Progenitor cell of endocrine pancreas (in vitro differentiated cells): ENCODE results near the gene FAIM2. TPM values are rescaled to one million over a fixed set of nuclear protein-coding genes. Genes with fewer than 3 reads are reported as not detected.
A peak's percentile ranks its signal among the peaks of the same experiment; 100 is the strongest.

Experiments
- DNase-seq: peaks from one replicate; pipeline ENCODE4 v3.0.0; 2021; ENCODE audit warnings: low spot score; ENCODE audit not compliant: unreplicated experiment
- H3K27ac Mint-ChIP-seq: 2 replicates; pipeline ENCODE4 v1.8.0; 2021; ENCODE audit warnings: mild to moderate bottlenecking, moderate library complexity, mixed read lengths
- H3K27me3 Mint-ChIP-seq: 2 replicates; pipeline ENCODE4 v1.8.0; 2021; ENCODE audit warnings: mixed read lengths
- H3K36me3 Mint-ChIP-seq: 2 replicates; pipeline ENCODE4 v1.8.0; 2022; ENCODE audit warnings: mixed read lengths; ENCODE audit not compliant: insufficient read depth
- H3K4me1 Mint-ChIP-seq: 2 replicates; pipeline ENCODE4 v1.8.0; 2021; ENCODE audit warnings: low read depth, mixed read lengths
- H3K4me3 Mint-ChIP-seq: 2 replicates; pipeline ENCODE4 v1.8.0; 2021; ENCODE audit warnings: low read depth, mild to moderate bottlenecking, moderate library complexity, mixed read lengths
- H3K9me3 Mint-ChIP-seq: 2 replicates; pipeline ENCODE4 v1.8.0; 2021; ENCODE audit warnings: low read depth, mixed read lengths
- total RNA-seq: library from RNA; stranded (reverse); gene quantifications from 2 replicates; pipeline ENCODE4 v1.2.1, GENCODE V29; 2021
- TF ChIP-seq, protein P1 (sequence below): fragments of 200-600 bp; sonication (generic); IDR thresholded peaks from one replicate; pipeline ENCODE4 v1.5.0; 2021; ENCODE audit warnings: antibody characterized with exemption, mild to moderate bottlenecking; ENCODE audit not compliant: unreplicated experiment

FAIM2 gene
- total RNA-seq, 1 donor from 2014 or later, result not detected

DNA sequence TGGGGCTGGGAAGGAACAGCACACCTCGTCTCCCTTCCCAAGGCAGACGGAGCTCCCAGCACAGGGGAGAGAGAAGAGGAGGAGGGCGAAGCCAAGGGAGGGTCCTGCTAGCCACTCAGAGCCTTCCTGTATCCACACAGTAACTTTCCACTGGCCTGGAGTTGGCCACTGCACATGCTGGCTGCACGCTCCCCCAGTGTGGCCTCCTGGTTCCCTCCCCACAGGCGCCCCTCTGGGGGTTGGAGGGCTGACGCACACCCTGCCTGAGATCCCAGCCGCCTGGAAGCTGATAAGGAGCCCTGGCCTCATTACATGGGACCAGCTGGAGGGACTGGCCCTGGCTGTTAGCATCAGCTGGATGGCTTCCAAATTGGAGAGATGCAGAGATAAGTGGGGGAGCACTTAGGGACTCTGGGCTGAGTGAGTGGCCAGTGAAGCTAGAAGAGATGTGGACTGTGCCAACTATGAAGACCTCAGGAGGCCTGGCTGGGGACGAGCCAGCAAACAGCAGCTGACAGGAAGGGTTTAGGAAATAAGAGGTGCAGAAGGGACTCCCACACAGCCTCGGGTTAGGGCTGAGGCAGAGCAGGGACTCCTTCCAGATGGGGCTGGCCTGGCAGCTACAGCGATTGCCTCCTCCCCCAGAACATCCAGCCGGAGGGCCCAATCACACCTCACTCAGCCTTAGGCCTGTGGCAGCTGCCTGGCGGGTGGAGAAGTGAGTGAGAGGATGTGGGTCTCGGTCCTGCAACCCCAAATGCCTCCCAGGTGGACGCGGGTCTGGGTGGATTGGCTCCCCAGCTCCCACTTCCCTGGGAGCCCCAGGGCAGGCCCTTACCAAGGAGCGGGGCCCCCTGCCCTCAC, 34.5 kb downstream of the FAIM2 start:
- no peak overlapping the region for H3K27ac Mint-ChIP-seq
- no peak overlapping the region for H3K4me3 Mint-ChIP-seq
- H3K27me3 Mint-ChIP-seq, result peaks cover 19% of the 10 kb centered on the region
- H3K36me3 Mint-ChIP-seq, result no peaks in the 10 kb centered on the region
- no peaks in the 10 kb centered on the region for H3K9me3 Mint-ChIP-seq
- no peak for DNase-seq
- H3K4me1 Mint-ChIP-seq, result peaks cover 11% of the 10 kb centered on the region
- TF ChIP-seq, protein P1, sequence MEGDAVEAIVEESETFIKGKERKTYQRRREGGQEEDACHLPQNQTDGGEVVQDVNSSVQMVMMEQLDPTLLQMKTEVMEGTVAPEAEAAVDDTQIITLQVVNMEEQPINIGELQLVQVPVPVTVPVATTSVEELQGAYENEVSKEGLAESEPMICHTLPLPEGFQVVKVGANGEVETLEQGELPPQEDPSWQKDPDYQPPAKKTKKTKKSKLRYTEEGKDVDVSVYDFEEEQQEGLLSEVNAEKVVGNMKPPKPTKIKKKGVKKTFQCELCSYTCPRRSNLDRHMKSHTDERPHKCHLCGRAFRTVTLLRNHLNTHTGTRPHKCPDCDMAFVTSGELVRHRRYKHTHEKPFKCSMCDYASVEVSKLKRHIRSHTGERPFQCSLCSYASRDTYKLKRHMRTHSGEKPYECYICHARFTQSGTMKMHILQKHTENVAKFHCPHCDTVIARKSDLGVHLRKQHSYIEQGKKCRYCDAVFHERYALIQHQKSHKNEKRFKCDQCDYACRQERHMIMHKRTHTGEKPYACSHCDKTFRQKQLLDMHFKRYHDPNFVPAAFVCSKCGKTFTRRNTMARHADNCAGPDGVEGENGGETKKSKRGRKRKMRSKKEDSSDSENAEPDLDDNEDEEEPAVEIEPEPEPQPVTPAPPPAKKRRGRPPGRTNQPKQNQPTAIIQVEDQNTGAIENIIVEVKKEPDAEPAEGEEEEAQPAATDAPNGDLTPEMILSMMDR, result no peak

DNA sequence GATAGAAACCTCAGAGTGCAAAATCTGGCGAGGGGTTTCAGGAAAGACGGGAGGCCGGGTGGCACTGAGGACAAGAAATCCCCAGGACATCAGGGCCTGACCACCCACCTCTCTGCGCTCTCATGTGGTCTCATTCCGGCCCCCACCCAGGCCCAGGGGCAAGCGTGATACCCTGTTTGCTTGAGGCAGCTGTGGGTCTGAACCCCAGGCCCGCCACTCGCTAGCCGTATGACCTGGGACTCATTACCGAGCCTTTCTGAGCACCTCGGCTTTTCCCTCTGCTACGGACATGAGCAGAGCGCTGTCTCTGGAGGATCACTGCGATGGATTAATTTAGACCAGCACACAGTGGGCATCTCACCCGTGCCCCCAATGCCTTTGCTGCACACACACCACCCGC, 35.3 kb downstream of the FAIM2 start:
- H3K27me3 Mint-ChIP-seq, result peaks cover 26% of the 10 kb centered on the region
- no peaks in the 10 kb centered on the region for H3K9me3 Mint-ChIP-seq
- TF ChIP-seq, protein P1, result no peak
- no peak overlapping the region for H3K4me3 Mint-ChIP-seq
- H3K4me1 Mint-ChIP-seq, result peaks cover 11% of the 10 kb centered on the region
- DNase-seq, result no peak
- no peak overlapping the region for H3K27ac Mint-ChIP-seq
- H3K36me3 Mint-ChIP-seq, result no peaks in the 10 kb centered on the region

DNA sequence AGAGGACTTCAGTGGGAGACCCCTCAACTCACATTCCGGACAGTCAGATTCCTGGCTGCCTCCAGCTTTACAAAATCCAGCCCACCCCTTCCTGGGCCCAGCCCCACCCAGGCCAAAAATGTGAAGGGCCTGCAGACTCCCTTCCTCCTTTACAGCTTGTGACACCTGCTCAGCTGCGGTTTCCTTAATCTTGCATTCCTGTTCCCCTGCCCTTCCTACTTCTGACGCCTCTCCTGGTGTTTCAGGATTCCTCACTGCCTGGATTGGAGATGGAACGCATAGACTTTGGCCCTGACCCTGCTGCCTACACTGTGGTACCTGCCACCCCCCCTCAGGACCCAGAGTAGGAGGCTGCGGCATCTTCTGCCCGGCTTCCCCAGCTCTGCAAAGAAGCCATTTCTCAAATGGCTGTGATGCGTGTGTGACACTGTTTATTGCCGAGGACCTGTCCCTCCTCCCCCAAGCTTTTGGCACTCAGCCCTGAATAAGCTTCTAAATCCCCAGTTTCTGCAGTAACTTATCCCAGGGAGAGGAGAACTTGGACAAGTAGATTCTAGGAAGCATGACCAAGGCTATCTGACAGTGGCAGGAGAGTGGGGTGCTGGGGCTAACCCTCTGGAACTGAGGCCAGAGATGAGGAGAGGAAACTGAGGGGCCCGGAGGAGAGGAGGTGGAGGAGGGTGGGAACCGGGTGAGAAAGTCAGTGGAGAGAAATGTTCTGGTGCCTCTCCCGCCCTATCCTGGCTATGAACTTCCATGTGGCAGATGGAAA, 35.9 kb downstream of the FAIM2 start:
- H3K4me3 Mint-ChIP-seq, result no peak overlapping the region
- peaks cover 26% of the 10 kb centered on the region for H3K27me3 Mint-ChIP-seq

GRCh38 chr12:49866859-49867569, 36.7 kb downstream of the FAIM2 start:
- Mint-ChIP-seq H3K9me3 (no peaks in the 10 kb centered on the region), H3K27me3 (peaks cover 26% of the 10 kb centered on the region), H3K36me3 (no peaks in the 10 kb centered on the region), H3K4me3 (no peak overlapping the region), H3K27ac (peak overlapping the region; percentile 53), H3K4me1 (peaks cover 11% of the 10 kb centered on the region)
- TF ChIP-seq, protein P1, result peak; percentile 96
- peak; percentile 82 for DNase-seq

More for the DNA sequence above, 35.9 kb downstream of the FAIM2 start:
- Mint-ChIP-seq H3K4me1 (peaks cover 11% of the 10 kb centered on the region), H3K9me3 (no peaks in the 10 kb centered on the region), H3K27ac (peak overlapping the region; percentile 72), H3K36me3 (no peaks in the 10 kb centered on the region)
- TF ChIP-seq, protein P1, result no peak
- no peak for DNase-seq

DNA sequence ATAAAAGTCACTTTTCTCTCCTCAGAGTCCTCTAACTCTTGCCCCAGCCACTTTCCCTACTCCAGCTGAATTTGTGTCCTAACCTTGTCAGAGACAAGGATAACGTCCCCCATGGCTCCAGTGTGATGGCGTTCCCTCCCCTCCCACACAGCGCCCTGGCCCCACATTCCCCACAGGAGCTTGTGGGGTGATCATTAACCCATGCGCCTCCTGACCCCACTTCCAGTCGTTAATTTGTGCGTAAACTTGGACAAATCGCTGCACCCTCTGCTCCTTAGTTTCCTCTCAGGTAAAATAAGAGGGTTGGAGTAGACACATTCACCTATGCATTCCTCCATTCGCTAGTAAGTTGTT, 37.9 kb downstream of the FAIM2 start:
- Mint-ChIP-seq H3K27ac (no peak overlapping the region), H3K27me3 (peaks cover 26% of the 10 kb centered on the region), H3K36me3 (no peaks in the 10 kb centered on the region), H3K4me1 (peaks cover 11% of the 10 kb centered on the region), H3K9me3 (no peaks in the 10 kb centered on the region), H3K4me3 (no peak overlapping the region)
- TF ChIP-seq, protein P1, result no peak
- no peak for DNase-seq
